ENCODE results near the gene CHCHD5.

DNA sequence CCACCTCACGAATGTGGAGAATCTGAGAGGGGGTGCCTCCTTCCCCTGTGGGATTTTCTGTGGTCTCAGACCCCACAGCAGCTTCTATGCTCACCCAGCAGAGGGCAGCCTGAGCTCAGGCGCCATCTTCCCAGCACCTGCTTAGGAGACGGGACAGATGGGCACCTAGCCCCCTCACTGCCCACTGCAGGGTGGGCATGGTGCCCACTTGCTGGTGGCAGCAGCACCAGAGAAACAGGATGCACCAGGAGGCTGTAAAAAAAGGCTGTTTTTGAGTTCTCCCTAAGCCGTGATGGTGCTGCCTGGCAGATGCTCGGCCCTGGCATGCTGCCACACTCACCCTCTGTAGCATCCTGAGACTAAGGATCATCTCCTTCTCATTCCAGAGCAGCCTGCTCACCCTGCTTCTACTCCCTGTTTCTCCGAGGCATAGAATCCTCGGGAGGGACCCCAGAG, 42.2 kb downstream of the CHCHD5 start:
- TF ChIP-seq, protein P1, sequence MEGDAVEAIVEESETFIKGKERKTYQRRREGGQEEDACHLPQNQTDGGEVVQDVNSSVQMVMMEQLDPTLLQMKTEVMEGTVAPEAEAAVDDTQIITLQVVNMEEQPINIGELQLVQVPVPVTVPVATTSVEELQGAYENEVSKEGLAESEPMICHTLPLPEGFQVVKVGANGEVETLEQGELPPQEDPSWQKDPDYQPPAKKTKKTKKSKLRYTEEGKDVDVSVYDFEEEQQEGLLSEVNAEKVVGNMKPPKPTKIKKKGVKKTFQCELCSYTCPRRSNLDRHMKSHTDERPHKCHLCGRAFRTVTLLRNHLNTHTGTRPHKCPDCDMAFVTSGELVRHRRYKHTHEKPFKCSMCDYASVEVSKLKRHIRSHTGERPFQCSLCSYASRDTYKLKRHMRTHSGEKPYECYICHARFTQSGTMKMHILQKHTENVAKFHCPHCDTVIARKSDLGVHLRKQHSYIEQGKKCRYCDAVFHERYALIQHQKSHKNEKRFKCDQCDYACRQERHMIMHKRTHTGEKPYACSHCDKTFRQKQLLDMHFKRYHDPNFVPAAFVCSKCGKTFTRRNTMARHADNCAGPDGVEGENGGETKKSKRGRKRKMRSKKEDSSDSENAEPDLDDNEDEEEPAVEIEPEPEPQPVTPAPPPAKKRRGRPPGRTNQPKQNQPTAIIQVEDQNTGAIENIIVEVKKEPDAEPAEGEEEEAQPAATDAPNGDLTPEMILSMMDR (conservative IDR thresholded peaks at IDR 0.05; ENCODE audit: low read depth, low read length) = peak; percentile 95
- TF ChIP-seq EZH2 (IDR thresholded peaks at IDR 0.05; ENCODE audit: low read length, unreplicated experiment) (no peak), EZH2phosphoT487 (IDR thresholded peaks at IDR 0.05; ENCODE audit: borderline replicate concordance, low read length) (no peak)
